Muscle layer of colon (tissue), 2 donors: ENCODE measurements around the gene CNTN4.

Source experiments
- H3K27ac ChIP-seq: one replicate; pipeline ENCODE4 v1.7.0; 2013; ENCODE audit warnings: low read depth, mild to moderate bottlenecking, low read length, moderate library complexity
- H3K27me3 ChIP-seq, 2 donors: one replicate each; pipeline ENCODE4 v1.7.0; 2013; ENCODE audit warnings: low read length in 2 of 2, mild to moderate bottlenecking in 2 of 2; ENCODE audit not compliant: insufficient read depth in 2 of 2, control insufficient read depth in 1 of 2
- H3K36me3 ChIP-seq: one replicate; pipeline ENCODE4 v1.7.0; 2013; ENCODE audit warnings: mild to moderate bottlenecking, low read length; ENCODE audit not compliant: insufficient read depth
- H3K4me1 ChIP-seq: one replicate; pipeline ENCODE4 v1.7.0; 2013; ENCODE audit warnings: mild to moderate bottlenecking, low read length; ENCODE audit not compliant: insufficient read depth
- H3K4me3 ChIP-seq, 2 donors: one replicate each; pipeline ENCODE4 v1.7.0; 2013; ENCODE audit warnings: low read length in 2 of 2, low read depth in 1 of 2, mild to moderate bottlenecking in 1 of 2, moderate library complexity in 1 of 2
- H3K9ac ChIP-seq: one replicate; pipeline ENCODE4 v1.7.0; 2013; ENCODE audit warnings: low read length
- H3K9me3 ChIP-seq: one replicate; pipeline ENCODE4 v1.7.0; 2013; ENCODE audit warnings: mild to moderate bottlenecking, low read length
- donor health status: abdominal sarcoma.
- donor health status: Adenocarcinoma of cecum.

Gene CNTN4

GRCh38 chr3:2929574-2929973 is 830.9 kb downstream of the CNTN4 start:
- Histone ChIP-seq H3K4me3 (no peak overlapping the region), H3K9me3 (no peaks in the 10 kb centered on the region), H3K27me3 (no peaks in the 10 kb centered on the region), H3K4me1 (no peaks in the 10 kb centered on the region), H3K36me3 (no peaks in the 10 kb centered on the region), H3K9ac (no peak overlapping the region), H3K27ac (no peak overlapping the region)

GRCh38 chr3:2931265-2931664 is 832.6 kb downstream of the CNTN4 start:
- H3K9me3 ChIP-seq, result no peaks in the 10 kb centered on the region
- no peak overlapping the region for H3K9ac ChIP-seq
- no peak overlapping the region for H3K27ac ChIP-seq
- H3K4me1 ChIP-seq, result no peaks in the 10 kb centered on the region
- no peaks in the 10 kb centered on the region for H3K36me3 ChIP-seq
- no peak overlapping the region for H3K4me3 ChIP-seq
- H3K27me3 ChIP-seq, result no peaks in the 10 kb centered on the region

- no peak overlapping the region for H3K9ac ChIP-seq
- H3K4me3 ChIP-seq, result no peak overlapping the region
- no peak overlapping the region for H3K27ac ChIP-seq
- H3K27me3 ChIP-seq, result no peaks in the 10 kb centered on the region
- no peaks in the 10 kb centered on the region for H3K4me1 ChIP-seq
- no peaks in the 10 kb centered on the region for H3K36me3 ChIP-seq
- no peaks in the 10 kb centered on the region for H3K9me3 ChIP-seq
These were observed 835.9 kb downstream of the CNTN4 start for GRCh38 chr3:2934541-2934940.

- H3K9ac ChIP-seq, result no peak overlapping the region
- H3K36me3 ChIP-seq, result no peaks in the 10 kb centered on the region
- no peak overlapping the region for H3K4me3 ChIP-seq
- no peaks in the 10 kb centered on the region for H3K27me3 ChIP-seq
- no peak overlapping the region for H3K27ac ChIP-seq
- no peaks in the 10 kb centered on the region for H3K9me3 ChIP-seq
- H3K4me1 ChIP-seq, result no peaks in the 10 kb centered on the region
These were observed 838.4 kb downstream of the CNTN4 start for GRCh38 chr3:2937055-2937454.

GRCh38 chr3:2937592-2937991 is 838.9 kb downstream of the CNTN4 start:
- Histone ChIP-seq H3K9me3 (no peaks in the 10 kb centered on the region), H3K27ac (no peak overlapping the region), H3K27me3 (no peaks in the 10 kb centered on the region), H3K36me3 (no peaks in the 10 kb centered on the region), H3K4me3 (no peak overlapping the region), H3K4me1 (no peaks in the 10 kb centered on the region), H3K9ac (no peak overlapping the region)

- Histone ChIP-seq H3K27me3 (no peaks in the 10 kb centered on the region), H3K9ac (no peak overlapping the region), H3K4me3 (no peak overlapping the region), H3K4me1 (no peaks in the 10 kb centered on the region), H3K9me3 (no peaks in the 10 kb centered on the region), H3K36me3 (no peaks in the 10 kb centered on the region), H3K27ac (no peak overlapping the region)
These were observed 840.0 kb downstream of the CNTN4 start for GRCh38 chr3:2938711-2939110.

GRCh38 chr3:2940062-2940461 is 841.4 kb downstream of the CNTN4 start:
- no peak overlapping the region for H3K9ac ChIP-seq
- no peaks in the 10 kb centered on the region for H3K27me3 ChIP-seq
- H3K36me3 ChIP-seq, result no peaks in the 10 kb centered on the region
- no peaks in the 10 kb centered on the region for H3K4me1 ChIP-seq
- no peaks in the 10 kb centered on the region for H3K9me3 ChIP-seq
- no peak overlapping the region for H3K27ac ChIP-seq
- no peak overlapping the region for H3K4me3 ChIP-seq

GRCh38 chr3:2944628-2945027 is 846.0 kb downstream of the CNTN4 start:
- Histone ChIP-seq H3K27ac (no peak overlapping the region), H3K27me3 (no peaks in the 10 kb centered on the region)

GRCh38 chr3:2945121-2945520 is 846.5 kb downstream of the CNTN4 start:
- no peaks in the 10 kb centered on the region for H3K36me3 ChIP-seq
- no peak overlapping the region for H3K9ac ChIP-seq
- H3K27me3 ChIP-seq, result no peaks in the 10 kb centered on the region
- no peak overlapping the region for H3K4me3 ChIP-seq
- H3K9me3 ChIP-seq, result no peaks in the 10 kb centered on the region
- H3K27ac ChIP-seq, result no peak overlapping the region
- no peaks in the 10 kb centered on the region for H3K4me1 ChIP-seq

More at GRCh38 chr3:2944628-2945027, 846.0 kb downstream of the CNTN4 start:
- Histone ChIP-seq H3K9me3 (no peaks in the 10 kb centered on the region), H3K9ac (no peak overlapping the region), H3K4me1 (no peaks in the 10 kb centered on the region), H3K4me3 (no peak overlapping the region), H3K36me3 (no peaks in the 10 kb centered on the region)

- no peaks in the 10 kb centered on the region for H3K4me1 ChIP-seq
- no peak overlapping the region for H3K27ac ChIP-seq
These were observed 848.9 kb downstream of the CNTN4 start for GRCh38 chr3:2947536-2947935.

GRCh38 chr3:2948882-2949281 is 850.2 kb downstream of the CNTN4 start:
- H3K9me3 ChIP-seq, result no peaks in the 10 kb centered on the region
- H3K4me3 ChIP-seq, result no peak overlapping the region
- H3K9ac ChIP-seq, result no peak overlapping the region
- no peak overlapping the region for H3K27ac ChIP-seq
- no peaks in the 10 kb centered on the region for H3K4me1 ChIP-seq
- H3K27me3 ChIP-seq, result no peaks in the 10 kb centered on the region
- no peaks in the 10 kb centered on the region for H3K36me3 ChIP-seq

More at GRCh38 chr3:2947536-2947935, 848.9 kb downstream of the CNTN4 start:
- Histone ChIP-seq H3K36me3 (no peaks in the 10 kb centered on the region), H3K27me3 (no peaks in the 10 kb centered on the region), H3K9ac (no peak overlapping the region), H3K4me3 (no peak overlapping the region), H3K9me3 (no peaks in the 10 kb centered on the region)

GRCh38 chr3:2950159-2950558 is 851.5 kb downstream of the CNTN4 start:
- H3K4me3 ChIP-seq, result no peak overlapping the region
- no peaks in the 10 kb centered on the region for H3K27me3 ChIP-seq
- H3K36me3 ChIP-seq, result no peaks in the 10 kb centered on the region
- H3K4me1 ChIP-seq, result no peaks in the 10 kb centered on the region
- H3K27ac ChIP-seq, result no peak overlapping the region
- no peaks in the 10 kb centered on the region for H3K9me3 ChIP-seq
- no peak overlapping the region for H3K9ac ChIP-seq
